Upper lobe of left lung (tissue), 6 donors: ENCODE data around the gene RTL1. TPM values are rescaled to one million over a fixed set of nuclear protein-coding genes. Genes with fewer than 3 reads are reported as not detected.

Experiments used
- ATAC-seq, 2 donors: fragments of 200-7000 bp; cut with Tn5 transposase; one replicate each; pipeline ENCODE4 v1.9.1; 2022; ENCODE audit warnings: mild to moderate bottlenecking in 2 of 2, moderate library complexity in 2 of 2; ENCODE audit not compliant: low FRiP score in 2 of 2
- DNase-seq, 2 donors: peaks; one replicate each; pipeline ENCODE4 v3.0.0-alpha.2; 2019 to 2020
- H3K27ac ChIP-seq, 4 donors: fragments of 200-600 bp; sonication (generic); one replicate each; pipeline ENCODE4 v1.5.1; 2016 to 2019
- H3K27me3 ChIP-seq, 4 donors: fragments of 200-600 bp; sonication (generic); one replicate each; pipeline ENCODE4 v1.5.1; 2017 to 2019
- H3K36me3 ChIP-seq, 4 donors: fragments of 200-600 bp; sonication (generic); one replicate each; pipeline ENCODE4 v1.5.1; 2016 to 2019
- H3K4me1 ChIP-seq, 4 donors: fragments of 200-600 bp; sonication (generic); one replicate each; pipeline ENCODE4 v1.5.1; 2018 to 2019
- H3K4me3 ChIP-seq, 4 donors: fragments of 200-600 bp; sonication (generic); one replicate each; pipeline ENCODE4 v1.5.1; 2017 to 2019; ENCODE audit warnings: mild to moderate bottlenecking in 2 of 4, moderate library complexity in 1 of 4
- H3K9me3 ChIP-seq, 4 donors: fragments of 200-600 bp; sonication (generic); one replicate each; pipeline ENCODE4 v1.5.1; 2018 to 2019
- CTCF ChIP-seq, 6 experiments: fragments of 450-650 bp in 4 of 6; fragments of 200-600 bp in 2 of 6; sonication (generic) in 2 of 6; IDR thresholded peaks; one replicate each; pipeline ENCODE4 v1.5.1; 2016 to 2019; ENCODE audit warnings: antibody characterized with exemption in 6 of 6
- EP300 ChIP-seq, 4 donors: sonication (generic); formaldehyde crosslinking; IDR thresholded peaks; one replicate each; pipeline ENCODE4 v1.5.1; 2017; ENCODE audit warnings: antibody characterized with exemption in 4 of 4, control low read depth in 2 of 4
- POLR2A ChIP-seq, 4 donors: fragments of 450-650 bp; IDR thresholded peaks; one replicate each; pipeline ENCODE4 v1.5.1; 2016 to 2017; ENCODE audit warnings: antibody characterized with exemption in 4 of 4, mild to moderate bottlenecking in 2 of 4
- POLR2AphosphoS5 ChIP-seq, 2 donors: sonication (generic); formaldehyde crosslinking; IDR thresholded peaks; one replicate each; pipeline ENCODE4 v1.5.1; 2017; ENCODE audit warnings: antibody characterized with exemption in 2 of 2
- WGBS, 2 donors: methylation state at CpG; one replicate each; pipeline ENCODE4 v1.1.5; 2017 to 2018; 5-methylcytosine and 5-hydroxymethylcytosine counted together
- total RNA-seq, 6 donors: library from RNA; depleted of rRNA in 4 of 6; stranded (reverse); fragments of >200 nt in 4 of 6; gene quantifications; one replicate each; pipeline versions ENCODE4 v1.1.0 to v1.2.1, GENCODE V29; 2016 to 2021
- donor health status: DM: no; HTN: no; CAD: no; lungs with moderate emphysema.
- donor health status: DM: no; HTN: yes; CAD: no; lungs with severe emphysema.

RTL1 gene
- total RNA-seq, 6 donors from 2014 or later, result not detected

GRCh38 chr14:100879194-100879593 lies 24.3 kb downstream of the RTL1 start:
- H3K4me3 ChIP-seq, result no peak overlapping the region
- TF ChIP-seq CTCF (IDR thresholded peaks at IDR 0.05) (no peak), EP300 (IDR thresholded peaks at IDR 0.05) (no peak), POLR2AphosphoS5 (IDR thresholded peaks at IDR 0.05) (no peak), POLR2A (IDR thresholded peaks at IDR 0.05) (no peak)
- H3K27me3 ChIP-seq, result no peaks in the 10 kb centered on the region
- no peaks in the 10 kb centered on the region for H3K36me3 ChIP-seq
- ATAC-seq, result no peak
- 85% methylated on average over 8 of the region's 8 CpGs; no CpG with 5 or more reads in 1 of the 2 donors for WGBS, 2 donors
- no peak overlapping the region for H3K27ac ChIP-seq
- no peaks in the 10 kb centered on the region for H3K9me3 ChIP-seq
- no peaks in the 10 kb centered on the region for H3K4me1 ChIP-seq
- no peak for DNase-seq

GRCh38 chr14:100878271-100879146 lies 25.0 kb downstream of the RTL1 start:
- H3K27me3 ChIP-seq, result no peaks in the 10 kb centered on the region
- DNase-seq (no peak), ATAC-seq (no peak)
- no peak overlapping the region for H3K27ac ChIP-seq
- TF ChIP-seq POLR2AphosphoS5 (IDR thresholded peaks at IDR 0.05) (no peak), EP300 (IDR thresholded peaks at IDR 0.05) (no peak), CTCF (IDR thresholded peaks at IDR 0.05) (no peak), POLR2A (IDR thresholded peaks at IDR 0.05) (no peak)
- no peak overlapping the region for H3K4me3 ChIP-seq
- 83 to 100% methylated on average over 2 to 11 of the region's 11 CpGs for WGBS, 2 donors
- no peaks in the 10 kb centered on the region for H3K36me3 ChIP-seq
- no peaks in the 10 kb centered on the region for H3K9me3 ChIP-seq
- H3K4me1 ChIP-seq, result no peaks in the 10 kb centered on the region

- 87 to 90% methylated on average over 12 to 16 of the region's 17 CpGs for WGBS, 2 donors
- Histone ChIP-seq H3K27ac (no peak overlapping the region), H3K9me3 (no peaks in the 10 kb centered on the region), H3K4me3 (no peak overlapping the region), H3K27me3 (no peaks in the 10 kb centered on the region), H3K36me3 (no peaks in the 10 kb centered on the region), H3K4me1 (no peaks in the 10 kb centered on the region)
- DNase-seq (no peak), ATAC-seq (no peak)
- TF ChIP-seq EP300 (IDR thresholded peaks at IDR 0.05), result no peak
- TF ChIP-seq CTCF (IDR thresholded peaks at IDR 0.05), result no peak
- TF ChIP-seq POLR2A (IDR thresholded peaks at IDR 0.05), result no peak
- TF ChIP-seq POLR2AphosphoS5 (IDR thresholded peaks at IDR 0.05), result no peak
Observed at GRCh38 chr14:100875861-100876590, 27.5 kb downstream of the RTL1 start.

GRCh38 chr14:100875126-100875525 lies 28.4 kb downstream of the RTL1 start:
- WGBS, 2 donors, result 86 to 89% methylated on average over 4 to 6 of the region's 6 CpGs
- no peaks in the 10 kb centered on the region for H3K4me1 ChIP-seq
- ATAC-seq (no peak), DNase-seq (no peak)
- no peaks in the 10 kb centered on the region for H3K36me3 ChIP-seq
- no peak overlapping the region for H3K4me3 ChIP-seq
- TF ChIP-seq POLR2AphosphoS5 (IDR thresholded peaks at IDR 0.05), result no peak
- no peak for TF ChIP-seq EP300 (IDR thresholded peaks at IDR 0.05)
- TF ChIP-seq CTCF (IDR thresholded peaks at IDR 0.05), result no peak
- H3K9me3 ChIP-seq, result no peaks in the 10 kb centered on the region
- no peaks in the 10 kb centered on the region for H3K27me3 ChIP-seq
- H3K27ac ChIP-seq, result no peak overlapping the region
